Measurements from ENCODE around the gene ADCY5.

DNA sequence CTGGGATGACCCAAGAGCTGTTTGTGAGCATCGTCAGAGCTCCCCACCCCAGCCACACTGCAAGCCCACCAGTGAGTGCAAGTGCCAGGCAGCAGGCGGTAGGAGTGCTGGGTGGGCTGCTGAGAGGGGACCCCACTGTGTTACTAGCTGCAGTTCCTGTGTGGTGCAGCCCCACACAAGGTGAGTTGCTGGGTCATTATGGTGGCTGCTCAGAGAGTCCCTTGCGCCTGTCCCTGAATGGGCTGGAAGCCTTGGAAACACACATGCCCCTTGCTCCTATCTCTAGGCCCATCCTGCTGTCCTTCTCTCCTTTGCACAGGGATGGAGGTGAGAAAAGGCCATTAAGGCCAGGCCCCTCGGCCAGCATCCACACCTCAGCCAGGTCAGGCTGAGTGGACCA lies 163.4 kb downstream of the ADCY5 start:
- TF ChIP-seq CTCF (IDR thresholded peaks at IDR 0.05; ENCODE audit: low read depth, low read length, missing input control) (no peak), FOXA1 (IDR thresholded peaks at IDR 0.05) (no peak)
- TF ChIP-seq, protein P1, sequence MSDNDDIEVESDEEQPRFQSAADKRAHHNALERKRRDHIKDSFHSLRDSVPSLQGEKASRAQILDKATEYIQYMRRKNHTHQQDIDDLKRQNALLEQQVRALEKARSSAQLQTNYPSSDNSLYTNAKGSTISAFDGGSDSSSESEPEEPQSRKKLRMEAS (IDR thresholded peaks at IDR 0.05) = no peak

Measured in liver (tissue), 2 donors.